ENCODE results near the gene KIFBP.

The KIFBP gene

GRCh38 chr10:69049566-69049961 lies 61.0 kb downstream of the KIFBP start:
- H3K9me3 ChIP-seq (ENCODE audit: insufficient read depth, low read length) = no peaks in the 10 kb centered on the region
- H3K27ac ChIP-seq (ENCODE audit: low read depth, low read length) = no peak overlapping the region
- no peak overlapping the region for H2AFZ ChIP-seq (ENCODE audit: low read depth, low read length, severe bottlenecking)

GRCh38 chr10:69051303-69051702 lies 62.7 kb downstream of the KIFBP start:
- no peaks in the 10 kb centered on the region for H4K20me1 ChIP-seq (ENCODE audit: low read depth, low read length)
- H3K4me3 ChIP-seq (ENCODE audit: insufficient read depth, low read length, poor library complexity, severe bottlenecking) = no peak overlapping the region
- no peaks in the 10 kb centered on the region for H3K36me3 ChIP-seq (ENCODE audit: low read length)
- no peak for TF ChIP-seq EZH2phosphoT487 (conservative IDR thresholded peaks at IDR 0.05; ENCODE audit: low read length)
- TF ChIP-seq CTCF (IDR thresholded peaks at IDR 0.05; ENCODE audit: insufficient read depth, low read length, poor library complexity, severe bottlenecking) = no peak
- H3K27ac ChIP-seq (ENCODE audit: low read depth, low read length) = no peak overlapping the region
- H3K9me2 ChIP-seq (replicated peaks; ENCODE audit: insufficient read depth, low read length) = no peaks in the 10 kb centered on the region
- no peaks in the 10 kb centered on the region for H3F3A ChIP-seq (ENCODE audit: insufficient read depth)
- no peak overlapping the region for H3K4me2 ChIP-seq (ENCODE audit: low read depth, low read length, poor library complexity, severe bottlenecking)
- no peaks in the 10 kb centered on the region for H3K79me2 ChIP-seq (ENCODE audit: insufficient read depth, low read length)
- H3K9ac ChIP-seq (ENCODE audit: low read length) = no peak overlapping the region
- H3K27me3 ChIP-seq (ENCODE audit: low read length) = no peaks in the 10 kb centered on the region
- H3K9me3 ChIP-seq (ENCODE audit: insufficient read depth, low read length) = no peaks in the 10 kb centered on the region
- H2AFZ ChIP-seq (ENCODE audit: low read depth, low read length, severe bottlenecking) = no peak overlapping the region

More at GRCh38 chr10:69049566-69049961, 61.0 kb downstream of the KIFBP start:
- no peaks in the 10 kb centered on the region for H3K27me3 ChIP-seq (ENCODE audit: low read length)
- H3K4me3 ChIP-seq (ENCODE audit: insufficient read depth, low read length, poor library complexity, severe bottlenecking) = no peak overlapping the region
- no peaks in the 10 kb centered on the region for H4K20me1 ChIP-seq (ENCODE audit: low read depth, low read length)
- no peak overlapping the region for H3K4me2 ChIP-seq (ENCODE audit: low read depth, low read length, poor library complexity, severe bottlenecking)
- no peak for TF ChIP-seq EZH2phosphoT487 (conservative IDR thresholded peaks at IDR 0.05; ENCODE audit: low read length)
- TF ChIP-seq CTCF (IDR thresholded peaks at IDR 0.05; ENCODE audit: insufficient read depth, low read length, poor library complexity, severe bottlenecking) = no peak
- no peaks in the 10 kb centered on the region for H3K79me2 ChIP-seq (ENCODE audit: insufficient read depth, low read length)
- no peaks in the 10 kb centered on the region for H3K9me2 ChIP-seq (replicated peaks; ENCODE audit: insufficient read depth, low read length)
- no peaks in the 10 kb centered on the region for H3K36me3 ChIP-seq (ENCODE audit: low read length)
- H3F3A ChIP-seq (ENCODE audit: insufficient read depth) = no peaks in the 10 kb centered on the region
- H3K9ac ChIP-seq (ENCODE audit: low read length) = no peak overlapping the region

GRCh38 chr10:69051710-69052487 lies 63.3 kb downstream of the KIFBP start:
- Histone ChIP-seq H3K27me3 (ENCODE audit: low read length) (no peaks in the 10 kb centered on the region), H3K36me3 (ENCODE audit: low read length) (no peaks in the 10 kb centered on the region), H3K9ac (ENCODE audit: low read length) (no peak overlapping the region), H3K9me2 (replicated peaks; ENCODE audit: insufficient read depth, low read length) (no peaks in the 10 kb centered on the region), H3K4me3 (ENCODE audit: insufficient read depth, low read length, poor library complexity, severe bottlenecking) (no peak overlapping the region), H3F3A (ENCODE audit: insufficient read depth) (no peaks in the 10 kb centered on the region), H3K27ac (ENCODE audit: low read depth, low read length) (no peak overlapping the region), H3K79me2 (ENCODE audit: insufficient read depth, low read length) (no peaks in the 10 kb centered on the region), H3K9me3 (ENCODE audit: insufficient read depth, low read length) (no peaks in the 10 kb centered on the region), H2AFZ (ENCODE audit: low read depth, low read length, severe bottlenecking) (no peak overlapping the region), H3K4me2 (ENCODE audit: low read depth, low read length, poor library complexity, severe bottlenecking) (no peak overlapping the region), H4K20me1 (ENCODE audit: low read depth, low read length) (no peaks in the 10 kb centered on the region)
- TF ChIP-seq CTCF (IDR thresholded peaks at IDR 0.05; ENCODE audit: insufficient read depth, low read length, poor library complexity, severe bottlenecking) = no peak
- TF ChIP-seq EZH2phosphoT487 (conservative IDR thresholded peaks at IDR 0.05; ENCODE audit: low read length) = no peak
